GM23248 (cell line): Measurements from ENCODE around the gene SLC9A6.

Experiments
- EZH2 ChIP-seq: fragments of 200-600 bp; sonication (generic); IDR thresholded peaks from 2 replicates; pipeline ENCODE4 v1.6.1; 2018; ENCODE audit warnings: antibody characterized with exemption, mild to moderate bottlenecking; ENCODE audit not compliant: insufficient read depth, poor library complexity, severe bottlenecking
- EZH2phosphoT487 ChIP-seq: fragments of 200-600 bp; sonication (generic); IDR thresholded peaks from 2 replicates; pipeline ENCODE4 v1.6.1; 2018; ENCODE audit warnings: antibody characterized with exemption, moderate library complexity, mild to moderate bottlenecking, low read depth; ENCODE audit not compliant: insufficient read depth

GRCh38 chrX:136067966-136068365, 82.7 kb downstream of the SLC9A6 start:
- TF ChIP-seq EZH2phosphoT487 = no peak
- TF ChIP-seq EZH2 = no peak
